GM12872 (cell line): ENCODE data around the gene MRPL47.

Experiments used
- TF ChIP-seq, protein P1 (sequence below): IDR thresholded peaks from 3 replicates; pipeline ENCODE4 v1.5.1; 2011; ENCODE audit warnings: low read depth, mild to moderate bottlenecking, low read length, moderate library complexity; ENCODE audit not compliant: insufficient read depth

MRPL47 gene

DNA sequence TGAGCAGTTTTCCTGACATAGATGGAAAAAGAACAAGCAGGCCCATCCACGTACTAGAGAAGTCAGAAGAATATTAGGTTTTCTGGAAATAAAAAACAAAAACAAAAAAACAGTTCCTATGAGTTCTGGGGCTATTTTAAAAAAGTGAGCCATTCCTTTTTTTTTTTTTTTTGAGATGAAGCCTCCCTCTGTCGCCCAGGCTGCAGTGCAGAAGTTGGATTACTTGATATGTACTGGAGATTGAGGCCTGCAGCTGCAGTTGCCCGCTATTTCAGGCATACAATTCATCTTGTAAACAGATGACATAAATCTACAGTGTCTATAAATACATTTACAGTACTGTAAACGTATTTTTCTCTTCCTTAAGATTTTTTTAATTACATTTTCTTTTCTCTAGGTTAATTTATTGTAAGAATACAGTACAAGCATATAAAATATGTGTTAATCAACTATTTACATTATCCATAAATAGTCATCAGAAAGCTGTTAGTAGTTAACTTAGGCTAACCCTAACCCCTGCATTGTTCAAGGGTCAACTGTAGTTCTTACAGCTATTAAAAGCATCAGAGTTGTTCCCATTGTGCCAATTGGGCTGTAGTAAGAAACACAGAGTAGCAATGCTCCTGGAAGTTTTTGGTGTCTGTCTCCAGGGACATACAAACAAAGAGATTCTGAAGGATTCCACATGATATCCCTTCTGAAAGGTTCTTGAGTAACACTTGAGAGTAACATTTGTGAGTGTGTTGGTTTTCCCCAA, 52.9 kb downstream of the MRPL47 start:
- TF ChIP-seq, protein P1, sequence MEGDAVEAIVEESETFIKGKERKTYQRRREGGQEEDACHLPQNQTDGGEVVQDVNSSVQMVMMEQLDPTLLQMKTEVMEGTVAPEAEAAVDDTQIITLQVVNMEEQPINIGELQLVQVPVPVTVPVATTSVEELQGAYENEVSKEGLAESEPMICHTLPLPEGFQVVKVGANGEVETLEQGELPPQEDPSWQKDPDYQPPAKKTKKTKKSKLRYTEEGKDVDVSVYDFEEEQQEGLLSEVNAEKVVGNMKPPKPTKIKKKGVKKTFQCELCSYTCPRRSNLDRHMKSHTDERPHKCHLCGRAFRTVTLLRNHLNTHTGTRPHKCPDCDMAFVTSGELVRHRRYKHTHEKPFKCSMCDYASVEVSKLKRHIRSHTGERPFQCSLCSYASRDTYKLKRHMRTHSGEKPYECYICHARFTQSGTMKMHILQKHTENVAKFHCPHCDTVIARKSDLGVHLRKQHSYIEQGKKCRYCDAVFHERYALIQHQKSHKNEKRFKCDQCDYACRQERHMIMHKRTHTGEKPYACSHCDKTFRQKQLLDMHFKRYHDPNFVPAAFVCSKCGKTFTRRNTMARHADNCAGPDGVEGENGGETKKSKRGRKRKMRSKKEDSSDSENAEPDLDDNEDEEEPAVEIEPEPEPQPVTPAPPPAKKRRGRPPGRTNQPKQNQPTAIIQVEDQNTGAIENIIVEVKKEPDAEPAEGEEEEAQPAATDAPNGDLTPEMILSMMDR, result no peak

GRCh38 chr3:179546814-179547241, 57.6 kb downstream of the MRPL47 start:
- TF ChIP-seq, protein P1, result no peak

GRCh38 chr3:179544981-179545645, 59.3 kb downstream of the MRPL47 start:
- TF ChIP-seq, protein P1, result no peak

GRCh38 chr3:179542375-179542774, 62.1 kb downstream of the MRPL47 start:
- TF ChIP-seq, protein P1, result no peak

DNA sequence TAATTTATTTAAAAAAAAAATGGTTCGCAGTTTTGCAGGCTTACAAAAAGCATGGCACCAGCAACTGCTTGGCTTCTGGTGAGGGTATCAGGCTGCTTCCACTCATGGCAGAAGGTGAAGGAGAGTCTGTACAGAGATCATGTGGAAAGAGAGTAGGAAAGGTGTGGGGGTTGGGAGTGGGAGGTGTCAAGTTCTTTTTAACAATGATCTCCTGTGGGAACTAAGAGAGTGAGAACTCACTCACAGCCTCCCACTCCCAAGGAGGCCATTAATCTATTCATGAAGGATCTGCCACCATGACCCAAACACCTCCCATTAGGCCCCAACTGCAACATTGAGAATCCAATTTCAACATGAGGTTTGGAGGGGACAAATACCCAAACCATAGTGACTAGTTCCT, 62.8 kb downstream of the MRPL47 start:
- TF ChIP-seq, protein P1, result no peak

DNA sequence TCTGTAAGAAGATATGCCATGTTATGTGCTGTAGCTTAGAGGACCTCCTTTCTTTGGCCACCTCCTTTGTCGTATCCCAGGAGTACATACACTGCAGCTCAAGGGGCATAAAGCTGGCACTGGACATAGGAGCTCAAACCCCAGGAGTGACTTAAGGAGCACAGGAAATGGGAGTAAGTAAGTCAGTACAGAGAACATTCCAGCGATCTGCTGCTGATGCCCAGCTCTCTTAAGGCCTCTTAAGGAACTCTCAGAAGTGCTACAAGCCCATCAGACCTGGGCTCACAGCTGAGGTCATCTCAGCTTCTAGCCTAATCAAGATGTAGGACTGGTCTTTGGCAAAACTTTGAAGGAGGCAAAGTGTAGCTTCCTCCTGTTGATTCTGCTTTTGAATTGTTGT, 63.3 kb downstream of the MRPL47 start:
- TF ChIP-seq, protein P1, result no peak
